Nephron progenitor cell (in vitro differentiated cells): ENCODE measurements around the gene RAD51B.
"Not testable (repeated sequence)": the region's sequence is repeated elsewhere in the genome, so short reads cannot be mapped to it uniquely, and the experiment has no call there.

ENCODE experiments used
- DNase-seq: peaks from one replicate; pipeline ENCODE4 v3.0.0; 2021
- H3K27ac Mint-ChIP-seq: 2 replicates; pipeline ENCODE4 v1.8.0; 2021; ENCODE audit warnings: mild to moderate bottlenecking, moderate library complexity, mixed read lengths
- H3K27me3 Mint-ChIP-seq: 2 replicates; pipeline ENCODE4 v1.8.0; 2021; ENCODE audit warnings: mild to moderate bottlenecking, low read depth, mixed read lengths; ENCODE audit not compliant: poor library complexity
- H3K36me3 Mint-ChIP-seq: 2 replicates; pipeline ENCODE4 v1.8.0; 2021; ENCODE audit warnings: low read depth, mixed read lengths
- H3K4me1 Mint-ChIP-seq: 2 replicates; pipeline ENCODE4 v1.8.0; 2021; ENCODE audit warnings: mixed read lengths
- H3K4me3 Mint-ChIP-seq: 2 replicates; pipeline ENCODE4 v1.8.0; 2021; ENCODE audit warnings: mild to moderate bottlenecking, moderate library complexity, mixed read lengths
- H3K9me3 Mint-ChIP-seq: 2 replicates; pipeline ENCODE4 v1.8.0; 2021; ENCODE audit warnings: mild to moderate bottlenecking, moderate library complexity, mixed read lengths
- TF ChIP-seq, protein P1 (sequence below): fragments of 200-600 bp; sonication (generic); IDR thresholded peaks from 2 replicates; pipeline ENCODE4 v1.5.0; 2021; ENCODE audit warnings: antibody characterized with exemption

RAD51B gene

GRCh38 chr14:68113343-68113930 is 293.9 kb downstream of the RAD51B start:
- Mint-ChIP-seq H3K4me1 (peaks cover 31% of the 10 kb centered on the region), H3K9me3 (no peaks in the 10 kb centered on the region), H3K27ac (no peak overlapping the region), H3K36me3 (peaks cover 1% of the 10 kb centered on the region), H3K4me3 (no peak overlapping the region), H3K27me3 (no peaks in the 10 kb centered on the region)
- TF ChIP-seq, protein P1, sequence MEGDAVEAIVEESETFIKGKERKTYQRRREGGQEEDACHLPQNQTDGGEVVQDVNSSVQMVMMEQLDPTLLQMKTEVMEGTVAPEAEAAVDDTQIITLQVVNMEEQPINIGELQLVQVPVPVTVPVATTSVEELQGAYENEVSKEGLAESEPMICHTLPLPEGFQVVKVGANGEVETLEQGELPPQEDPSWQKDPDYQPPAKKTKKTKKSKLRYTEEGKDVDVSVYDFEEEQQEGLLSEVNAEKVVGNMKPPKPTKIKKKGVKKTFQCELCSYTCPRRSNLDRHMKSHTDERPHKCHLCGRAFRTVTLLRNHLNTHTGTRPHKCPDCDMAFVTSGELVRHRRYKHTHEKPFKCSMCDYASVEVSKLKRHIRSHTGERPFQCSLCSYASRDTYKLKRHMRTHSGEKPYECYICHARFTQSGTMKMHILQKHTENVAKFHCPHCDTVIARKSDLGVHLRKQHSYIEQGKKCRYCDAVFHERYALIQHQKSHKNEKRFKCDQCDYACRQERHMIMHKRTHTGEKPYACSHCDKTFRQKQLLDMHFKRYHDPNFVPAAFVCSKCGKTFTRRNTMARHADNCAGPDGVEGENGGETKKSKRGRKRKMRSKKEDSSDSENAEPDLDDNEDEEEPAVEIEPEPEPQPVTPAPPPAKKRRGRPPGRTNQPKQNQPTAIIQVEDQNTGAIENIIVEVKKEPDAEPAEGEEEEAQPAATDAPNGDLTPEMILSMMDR: no peak
- no peak for DNase-seq

- not testable (repeated sequence) for H3K9me3 Mint-ChIP-seq, H3K4me3 Mint-ChIP-seq, DNase-seq, H3K27ac Mint-ChIP-seq, H3K27me3 Mint-ChIP-seq
- Mint-ChIP-seq H3K4me1 (peaks cover 16% of the 10 kb centered on the region), H3K36me3 (peaks cover 10% of the 10 kb centered on the region)
These were observed 296.4 kb downstream of the RAD51B start for GRCh38 chr14:68115952-68116351.

- H3K9me3 Mint-ChIP-seq: peaks cover 26% of the 10 kb centered on the region
- no peaks in the 10 kb centered on the region for H3K27me3 Mint-ChIP-seq
- peaks cover 26% of the 10 kb centered on the region for H3K36me3 Mint-ChIP-seq
- H3K27ac Mint-ChIP-seq: no peak overlapping the region
- DNase-seq: no peak
- H3K4me1 Mint-ChIP-seq: peaks cover 14% of the 10 kb centered on the region
- H3K4me3 Mint-ChIP-seq: no peak overlapping the region
- TF ChIP-seq, protein P1: no peak
These were observed 303.1 kb downstream of the RAD51B start for GRCh38 chr14:68122651-68123050.

DNA sequence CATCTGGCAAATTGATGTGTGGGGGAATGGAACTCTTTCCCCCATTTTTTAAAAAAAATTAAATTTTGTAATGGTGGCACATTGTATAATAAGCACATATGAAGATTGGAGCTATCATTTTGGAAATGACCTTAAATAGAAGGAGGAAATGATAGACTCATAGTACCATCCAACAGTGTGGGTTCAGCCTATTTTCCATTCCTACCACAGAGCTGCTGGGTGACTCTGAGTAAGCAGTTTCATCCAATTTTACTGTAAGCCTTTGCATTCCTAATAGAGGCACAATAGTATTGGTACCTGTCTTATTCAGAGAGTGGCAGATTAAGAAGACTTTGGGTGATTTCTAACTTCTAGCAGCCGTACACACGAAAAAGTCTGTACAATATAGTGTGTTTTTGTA is 304.5 kb downstream of the RAD51B start:
- Mint-ChIP-seq H3K27ac (no peak overlapping the region), H3K4me3 (no peak overlapping the region), H3K36me3 (peaks cover 23% of the 10 kb centered on the region), H3K4me1 (peaks cover 14% of the 10 kb centered on the region), H3K9me3 (peaks cover 26% of the 10 kb centered on the region), H3K27me3 (no peaks in the 10 kb centered on the region)
- TF ChIP-seq, protein P1: no peak
- no peak for DNase-seq

- peaks cover 14% of the 10 kb centered on the region for H3K4me1 Mint-ChIP-seq
- no peak overlapping the region for H3K4me3 Mint-ChIP-seq
- DNase-seq: no peak
- H3K27me3 Mint-ChIP-seq: no peaks in the 10 kb centered on the region
- TF ChIP-seq, protein P1: no peak
- H3K36me3 Mint-ChIP-seq: peaks cover 23% of the 10 kb centered on the region
- H3K9me3 Mint-ChIP-seq: peaks cover 26% of the 10 kb centered on the region
- H3K27ac Mint-ChIP-seq: peak overlapping the region; percentile 21
These were observed 305.6 kb downstream of the RAD51B start for GRCh38 chr14:68124979-68125731.

GRCh38 chr14:68127166-68127565 is 307.6 kb downstream of the RAD51B start:
- Mint-ChIP-seq H3K36me3 (peaks cover 5% of the 10 kb centered on the region), H3K4me3 (no peak overlapping the region), H3K9me3 (peaks cover 8% of the 10 kb centered on the region), H3K27me3 (no peaks in the 10 kb centered on the region), H3K27ac (no peak overlapping the region), H3K4me1 (peaks cover 22% of the 10 kb centered on the region)
- no peak for DNase-seq
- TF ChIP-seq, protein P1: no peak
